GM13976 (cell line): ENCODE measurements around the gene DDX4.

Experiments used
- DNase-seq: peaks from one replicate; pipeline ENCODE4 v3.0.0; 2012; ENCODE audit warnings: low spot score
- CTCF ChIP-seq: IDR thresholded peaks from 2 replicates; pipeline ENCODE4 v1.5.1; 2012; ENCODE audit warnings: borderline replicate concordance, mild to moderate bottlenecking; ENCODE audit not compliant: insufficient read depth; ENCODE audit errors: extremely low read depth, missing control alignments, control extremely low read depth
- in situ Hi-C: fragments of 300-500 bp; cut with MboI; formaldehyde crosslinking; loops from one replicate; pipeline ENCODE4 v1.12.0; 2022; ENCODE audit warnings: low sequenced_read_pairs, mixed read lengths, inconsistent platforms; ENCODE audit not compliant: unreplicated experiment

The DDX4 gene

GRCh38 chr5:55852503-55852902 lies 114.6 kb downstream of the DDX4 start:
- in situ Hi-C loops = no loop called here
- no peak for TF ChIP-seq CTCF

GRCh38 chr5:55853041-55853670 lies 115.3 kb downstream of the DDX4 start:
- TF ChIP-seq CTCF = no peak
- no peak for DNase-seq
- in situ Hi-C loops = no loop called here

More at GRCh38 chr5:55852503-55852902, 114.6 kb downstream of the DDX4 start:
- no peak for DNase-seq

GRCh38 chr5:55853818-55854217 lies 116.0 kb downstream of the DDX4 start:
- in situ Hi-C loops = no loop called here
- TF ChIP-seq CTCF = no peak
- DNase-seq = no peak

GRCh38 chr5:55855509-55855908 lies 117.6 kb downstream of the DDX4 start:
- TF ChIP-seq CTCF = no peak
- in situ Hi-C loops = no loop called here
- no peak for DNase-seq

- DNase-seq = no peak
- in situ Hi-C loops = no loop called here
- TF ChIP-seq CTCF = no peak
Measured at GRCh38 chr5:55856516-55857246, 118.8 kb downstream of the DDX4 start.

- no peak for DNase-seq
- no peak for TF ChIP-seq CTCF
- in situ Hi-C loops = no loop called here
Measured at GRCh38 chr5:55857247-55857640, 119.4 kb downstream of the DDX4 start.
